MM.1S (cell line): ENCODE results near the gene FGGY.
"Not testable (repeated sequence)": the region's sequence is repeated elsewhere in the genome, so short reads cannot be mapped to it uniquely, and the experiment has no call there.

ENCODE experiments used
- DNase-seq: peaks from one replicate; pipeline ENCODE4 v3.0.0-alpha.2; 2015
- H2AFZ ChIP-seq: fragments of 300-600 bp; sonication (generic); 2 replicates; pipeline ENCODE4 v1.6.0; 2016; ENCODE audit warnings: antibody characterized with exemption, low read length
- H3F3A ChIP-seq: fragments of 300-600 bp; sonication (generic); 2 replicates; pipeline ENCODE4 v1.6.1; 2016; ENCODE audit warnings: mild to moderate bottlenecking, antibody characterized with exemption, low read length, moderate library complexity, mixed read lengths; ENCODE audit not compliant: insufficient read depth
- H3K27ac ChIP-seq: fragments of 300-600 bp; sonication (generic); 2 replicates; pipeline ENCODE4 v1.5.1; 2016; ENCODE audit warnings: mild to moderate bottlenecking, low read length
- H3K27me3 ChIP-seq: fragments of 300-600 bp; sonication (generic); replicated peaks from 2 replicates; pipeline ENCODE4 v1.6.0; 2016; ENCODE audit warnings: low read length; ENCODE audit not compliant: insufficient read depth
- H3K36me3 ChIP-seq: fragments of 300-600 bp; sonication (generic); replicated peaks from 2 replicates; pipeline ENCODE4 v1.6.1; 2016; ENCODE audit warnings: mild to moderate bottlenecking, low read length, mixed read lengths; ENCODE audit not compliant: insufficient read depth
- H3K4me1 ChIP-seq: fragments of 300-600 bp; sonication (generic); 2 replicates; pipeline ENCODE4 v1.6.1; 2016; ENCODE audit warnings: low read length, mixed read lengths
- H3K4me2 ChIP-seq: fragments of 300-600 bp; sonication (generic); 2 replicates; pipeline ENCODE4 v1.6.0; 2016; ENCODE audit warnings: low read depth, low read length
- H3K4me3 ChIP-seq: fragments of 300-600 bp; sonication (generic); 2 replicates; pipeline ENCODE4 v1.5.1; 2016; ENCODE audit warnings: low read length, mixed read lengths
- H3K79me2 ChIP-seq: fragments of 300-600 bp; sonication (generic); 2 replicates; pipeline ENCODE4 v1.6.1; 2016; ENCODE audit warnings: mixed run types, low read length, mixed read lengths
- H3K9ac ChIP-seq: fragments of 300-600 bp; sonication (generic); 2 replicates; pipeline ENCODE4 v1.6.1; 2016; ENCODE audit warnings: low read length, mixed read lengths
- H3K9me2 ChIP-seq: fragments of 300-600 bp; sonication (generic); replicated peaks from 2 replicates; pipeline ENCODE4 v1.6.1; 2016; ENCODE audit warnings: mild to moderate bottlenecking, low read length, mixed read lengths; ENCODE audit not compliant: insufficient read depth
- H3K9me3 ChIP-seq: fragments of 300-600 bp; sonication (generic); replicated peaks from 2 replicates; pipeline ENCODE4 v1.6.1; 2016; ENCODE audit warnings: mild to moderate bottlenecking, low read length, mixed read lengths; ENCODE audit not compliant: insufficient read depth
- H4K20me1 ChIP-seq: fragments of 300-600 bp; sonication (generic); 2 replicates; pipeline ENCODE4 v1.6.1; 2016; ENCODE audit warnings: mild to moderate bottlenecking, low read length, moderate library complexity, mixed read lengths; ENCODE audit not compliant: insufficient read depth
- CTCF ChIP-seq: fragments of 300-600 bp; sonication (generic); IDR thresholded peaks from 2 replicates; pipeline ENCODE4 v1.5.1; 2016; ENCODE audit warnings: antibody characterized with exemption, low read length, mixed read lengths
- EZH2 ChIP-seq: fragments of 300-600 bp; sonication (generic); optimal IDR thresholded peaks from 2 replicates; pipeline ENCODE3; 2017; ENCODE audit warnings: low read depth, mild to moderate bottlenecking, antibody characterized with exemption, low read length, mixed read lengths
- EZH2phosphoT487 ChIP-seq: fragments of 300-600 bp; sonication (generic); IDR thresholded peaks from 2 replicates; pipeline ENCODE4 v1.6.1; 2018; ENCODE audit warnings: antibody characterized with exemption, low read length

FGGY gene

GRCh38 chr1:59350521-59350920 is 53.6 kb downstream of the FGGY start:
- Histone ChIP-seq H3K4me3 (no peak overlapping the region), H3K9ac (no peak overlapping the region), H3K27me3 (no peaks in the 10 kb centered on the region), H3K9me2 (no peaks in the 10 kb centered on the region), H2AFZ (no peak overlapping the region), H3K4me1 (no peaks in the 10 kb centered on the region), H3F3A (no peaks in the 10 kb centered on the region), H3K27ac (no peak overlapping the region), H3K79me2 (no peaks in the 10 kb centered on the region), H3K36me3 (no peaks in the 10 kb centered on the region), H4K20me1 (no peaks in the 10 kb centered on the region), H3K9me3 (no peaks in the 10 kb centered on the region), H3K4me2 (no peak overlapping the region)
- TF ChIP-seq CTCF, result no peak
- TF ChIP-seq EZH2, result no peak
- no peak for TF ChIP-seq EZH2phosphoT487
- no peak for DNase-seq

- Histone ChIP-seq H3F3A (no peaks in the 10 kb centered on the region), H3K36me3 (no peaks in the 10 kb centered on the region), H4K20me1 (no peaks in the 10 kb centered on the region), H3K9ac (no peak overlapping the region), H3K4me3 (no peak overlapping the region), H3K79me2 (no peaks in the 10 kb centered on the region), H3K4me2 (no peak overlapping the region), H3K27ac (no peak overlapping the region), H3K4me1 (no peaks in the 10 kb centered on the region), H2AFZ (no peak overlapping the region), H3K9me3 (no peaks in the 10 kb centered on the region), H3K9me2 (no peaks in the 10 kb centered on the region), H3K27me3 (no peaks in the 10 kb centered on the region)
- TF ChIP-seq EZH2 (no peak), CTCF (no peak), EZH2phosphoT487 (no peak)
- DNase-seq, result no peak
Measured at GRCh38 chr1:59352065-59352464, 55.2 kb downstream of the FGGY start.

- H3K4me2 ChIP-seq, result no peak overlapping the region
- no peaks in the 10 kb centered on the region for H3K9me2 ChIP-seq
- H3K27ac ChIP-seq, result no peak overlapping the region
- no peaks in the 10 kb centered on the region for H3K36me3 ChIP-seq
- no peaks in the 10 kb centered on the region for H3K79me2 ChIP-seq
- no peaks in the 10 kb centered on the region for H3F3A ChIP-seq
- H3K9ac ChIP-seq, result no peak overlapping the region
- TF ChIP-seq EZH2, result no peak
- TF ChIP-seq CTCF, result no peak
- TF ChIP-seq EZH2phosphoT487, result no peak
- no peaks in the 10 kb centered on the region for H4K20me1 ChIP-seq
- no peak overlapping the region for H2AFZ ChIP-seq
- no peaks in the 10 kb centered on the region for H3K4me1 ChIP-seq
- H3K9me3 ChIP-seq, result no peaks in the 10 kb centered on the region
- no peaks in the 10 kb centered on the region for H3K27me3 ChIP-seq
- DNase-seq, result no peak
- H3K4me3 ChIP-seq, result no peak overlapping the region
Measured at GRCh38 chr1:59353453-59353852, 56.6 kb downstream of the FGGY start.

- not testable (repeated sequence) for H4K20me1 ChIP-seq, H3K36me3 ChIP-seq, H3K27ac ChIP-seq, H3K4me3 ChIP-seq, H3K4me2 ChIP-seq, H3K9me3 ChIP-seq, H2AFZ ChIP-seq, H3K9me2 ChIP-seq, H3K9ac ChIP-seq, H3K4me1 ChIP-seq, DNase-seq, H3K27me3 ChIP-seq, H3F3A ChIP-seq, H3K79me2 ChIP-seq
Measured at GRCh38 chr1:59354239-59354638, 57.3 kb downstream of the FGGY start.
